HUDEP-2 (cell line): Measurements from ENCODE around the gene AMH.
"Not testable (repeated sequence)": the region's sequence is repeated elsewhere in the genome, so short reads cannot be mapped to it uniquely, and the experiment has no call there.

Experiments used
- DNase-seq, 76 experiments: peaks; one replicate each; lab custom pipeline; 2025; ENCODE audit not compliant: unreplicated experiment in 76 of 76; lab: John Stamatoyannopoulos, UW

AMH gene

GRCh38 chr19:2249010-2249866 lies at the start of gene AMH:
Gene AMH (plus strand): TSS chr19:2249323. CDS start chr19:2249333, 10 bp downstream.
- DNase-seq: no peak

DNA sequence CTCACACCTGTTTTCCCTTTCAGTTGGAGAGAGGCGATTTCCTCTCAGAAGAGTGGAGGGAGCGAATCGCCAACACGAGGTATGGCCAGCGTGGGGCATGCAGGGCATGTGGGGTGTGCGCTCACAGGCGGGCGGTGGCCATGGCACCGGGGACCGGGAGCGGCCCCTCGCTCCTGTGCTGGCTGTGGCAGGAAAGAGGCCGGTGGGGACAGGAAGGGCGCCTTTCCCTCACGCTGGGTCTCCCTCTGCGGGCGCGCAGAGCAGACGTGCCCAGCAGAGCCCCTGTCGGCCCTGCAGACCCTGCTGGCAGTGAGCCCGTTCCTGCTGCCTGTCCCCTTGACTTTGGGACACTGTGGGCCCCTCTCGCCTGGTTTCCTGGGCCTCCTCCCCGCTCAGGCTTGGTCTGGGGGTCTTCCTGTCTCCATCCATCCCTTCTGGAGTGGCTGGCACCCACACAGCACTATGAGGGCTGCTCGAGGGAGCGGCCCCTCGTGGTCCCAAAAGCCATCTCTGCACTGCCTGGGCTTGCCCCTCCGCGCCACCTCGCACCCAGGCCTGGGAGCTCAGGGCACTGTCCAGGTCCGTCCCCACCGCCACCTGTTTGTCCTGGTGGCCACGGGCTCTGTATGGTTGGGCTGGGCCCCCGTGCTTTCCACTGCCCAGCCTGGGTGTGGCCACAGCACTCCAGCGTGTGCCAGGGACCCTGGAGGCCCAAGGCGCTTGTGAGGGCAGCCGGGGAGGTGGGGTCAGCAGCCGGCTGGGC lies 49.1 kb upstream of the AMH start:
- no peak for DNase-seq

DNA sequence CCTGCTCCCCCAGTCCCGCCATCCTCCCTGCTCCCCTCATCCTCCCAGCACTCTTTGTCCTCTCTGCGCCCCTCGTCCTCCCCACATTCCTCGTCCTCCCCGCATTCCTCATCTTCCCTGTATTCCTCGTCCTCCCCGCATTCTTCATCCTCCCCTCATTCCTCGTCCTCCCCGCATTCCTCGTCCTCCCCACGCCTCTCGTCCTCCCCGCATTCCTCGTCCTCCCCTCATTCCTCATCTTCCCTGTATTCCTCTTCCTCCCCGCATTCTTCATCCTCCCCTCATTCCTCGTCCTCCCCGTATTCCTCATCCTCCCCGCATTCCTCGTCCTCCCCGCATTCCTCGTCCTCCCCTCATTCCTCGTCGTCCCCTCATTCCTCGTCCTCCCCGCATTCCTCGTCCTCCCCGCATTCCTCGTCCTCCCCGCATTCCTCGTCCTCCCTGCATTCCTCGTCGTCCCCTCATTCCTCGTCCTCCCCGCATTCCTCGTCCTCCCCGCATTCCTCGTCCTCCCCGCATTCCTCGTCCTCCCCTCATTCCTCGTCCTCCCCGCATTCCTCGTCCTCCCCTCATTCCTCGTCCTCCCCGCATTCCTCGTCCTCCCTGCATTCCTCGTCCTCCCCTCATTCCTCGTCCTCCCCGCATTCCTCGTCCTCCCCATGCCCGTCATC lies 48.4 kb upstream of the AMH start:
- not testable (repeated sequence) for DNase-seq

DNA sequence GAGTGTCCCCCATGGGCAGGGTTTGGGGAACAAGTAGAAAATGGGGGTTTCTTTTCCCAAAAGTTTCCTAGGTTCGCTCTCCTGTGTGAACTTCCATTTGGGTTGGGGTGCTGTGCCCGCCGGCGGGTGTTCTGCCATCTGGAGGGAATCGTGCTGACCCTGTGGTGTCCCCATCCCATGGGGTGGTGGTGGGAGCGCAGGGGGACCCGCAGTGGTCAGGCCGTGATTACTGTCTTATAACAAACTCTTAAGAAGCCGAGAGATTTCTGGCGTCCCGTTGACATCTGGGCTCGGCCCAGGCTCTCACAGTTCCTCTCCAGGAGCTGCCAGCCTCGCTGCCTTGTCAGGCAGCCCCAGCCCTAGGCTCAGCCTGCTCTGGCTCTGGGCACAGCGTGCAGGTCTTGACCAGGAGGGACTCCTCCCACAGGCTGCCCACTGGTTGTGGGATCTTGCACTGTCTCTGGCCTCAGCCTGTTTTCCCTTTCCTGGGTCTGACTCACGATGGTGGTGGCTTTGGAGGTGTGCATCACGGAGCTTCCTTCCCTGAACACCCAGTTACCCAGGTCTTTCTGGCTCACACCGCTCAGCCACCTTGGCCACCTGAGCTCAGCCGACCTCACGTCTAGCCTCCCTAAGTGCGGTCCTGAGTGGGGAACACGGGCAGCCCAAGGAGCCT lies 47.5 kb upstream of the AMH start:
- DNase-seq: no peak

DNA sequence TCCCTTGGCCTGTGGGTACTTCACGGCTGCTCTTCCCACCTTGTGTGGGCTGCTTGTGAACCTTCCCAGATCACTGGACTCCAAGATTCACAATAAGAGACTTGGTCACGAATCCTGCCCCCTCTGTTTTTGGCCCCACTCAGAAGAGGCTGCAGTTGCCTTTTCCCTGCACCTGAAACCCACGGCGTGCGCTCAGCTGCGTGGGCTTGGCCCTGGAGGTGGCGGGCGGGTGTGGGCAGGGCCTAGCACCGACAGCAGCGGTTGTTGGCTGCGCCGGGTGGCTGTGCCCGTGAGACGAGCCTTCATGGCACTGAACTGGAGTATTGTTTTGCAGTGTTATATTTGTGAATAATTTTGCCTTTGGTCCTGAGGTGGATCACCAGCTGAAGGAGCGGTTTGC lies 46.8 kb upstream of the AMH start:
- no peak for DNase-seq

- DNase-seq: no peak
These were observed 42.1 kb upstream of the AMH start for GRCh38 chr19:2207008-2207407.

GRCh38 chr19:2207991-2208860 lies 40.9 kb upstream of the AMH start:
- peak in 72 of 76 experiments; percentile 38 to 97 (median 86) for DNase-seq

DNA sequence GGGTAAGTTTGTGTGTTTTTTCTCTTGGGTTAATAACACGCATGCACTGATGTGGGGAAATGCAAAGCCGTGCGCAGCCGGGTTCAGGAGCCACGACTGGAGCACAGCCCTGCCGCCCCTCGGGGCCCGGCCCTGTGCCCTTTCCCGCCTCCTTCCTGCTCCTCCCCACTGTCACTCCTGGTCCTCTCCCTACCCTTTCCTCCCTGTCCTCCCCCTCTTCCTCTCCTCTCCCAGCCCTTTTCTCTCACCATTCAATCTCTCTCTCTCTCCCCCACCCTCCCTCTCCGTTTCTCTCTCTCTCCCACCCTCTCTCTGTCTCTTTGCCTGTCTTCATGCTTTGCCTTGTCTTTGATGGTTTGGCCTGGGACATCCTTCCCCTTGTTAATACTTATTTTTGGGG lies 40.1 kb upstream of the AMH start:
- DNase-seq: no peak

DNA sequence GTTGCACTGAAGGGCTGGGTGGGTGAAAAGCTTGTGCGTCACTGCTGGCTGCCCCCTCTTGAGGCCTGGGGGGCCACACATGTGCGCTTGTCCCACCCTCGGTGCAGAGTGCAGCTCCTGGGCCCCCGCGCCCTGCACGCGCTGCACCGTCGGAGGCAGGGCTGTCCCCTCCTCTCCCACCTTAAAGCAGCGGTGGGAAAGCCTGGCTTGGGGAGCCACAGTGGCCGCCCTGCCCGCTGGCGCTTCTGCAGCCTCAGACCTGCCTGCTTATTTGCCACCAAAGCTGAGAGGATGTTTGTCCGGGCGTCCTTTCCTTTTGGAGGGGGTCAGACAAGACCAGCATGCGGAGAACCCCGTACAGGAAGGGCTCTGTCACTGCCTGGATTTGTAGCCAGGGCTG lies 39.7 kb upstream of the AMH start:
- DNase-seq: no peak

GRCh38 chr19:2210206-2210605 lies 38.9 kb upstream of the AMH start:
- DNase-seq: no peak

DNA sequence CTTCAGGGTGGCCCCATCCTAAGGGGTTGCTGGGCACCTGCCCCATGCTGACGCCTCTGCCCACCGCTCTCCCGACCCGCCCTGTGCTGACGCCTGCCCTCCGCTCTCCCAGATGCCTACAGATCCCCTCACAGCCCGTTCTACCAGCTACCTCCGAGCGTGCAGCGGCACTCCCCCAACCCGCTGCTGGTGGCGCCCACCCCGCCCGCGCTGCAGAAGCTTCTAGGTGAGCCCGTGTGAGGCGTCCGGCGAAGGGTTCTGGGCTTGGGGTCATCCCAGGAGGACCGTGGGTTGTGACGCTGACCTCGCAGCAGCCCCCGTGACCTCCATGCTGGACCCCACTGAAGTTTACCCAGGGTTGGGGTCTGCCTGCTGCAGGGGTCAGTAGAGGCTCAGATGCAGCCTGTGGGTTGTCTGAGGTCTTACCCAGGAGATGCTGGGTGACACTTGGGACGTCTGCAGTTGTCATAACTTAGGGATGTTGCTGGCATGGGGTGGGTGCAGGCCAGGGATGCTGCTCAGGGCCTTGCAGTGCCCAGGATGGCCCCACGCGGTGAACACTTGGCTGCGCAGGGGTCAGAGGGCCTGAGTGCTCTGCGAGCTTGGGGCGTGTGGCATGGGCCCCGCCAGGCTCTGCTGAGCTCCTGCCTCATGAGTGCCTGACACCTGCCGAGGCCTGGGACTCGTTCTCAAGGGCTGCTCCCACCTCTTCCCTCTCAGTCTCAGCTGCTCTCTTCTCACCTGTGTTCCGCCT lies 38.0 kb upstream of the AMH start:
- no peak for DNase-seq

DNA sequence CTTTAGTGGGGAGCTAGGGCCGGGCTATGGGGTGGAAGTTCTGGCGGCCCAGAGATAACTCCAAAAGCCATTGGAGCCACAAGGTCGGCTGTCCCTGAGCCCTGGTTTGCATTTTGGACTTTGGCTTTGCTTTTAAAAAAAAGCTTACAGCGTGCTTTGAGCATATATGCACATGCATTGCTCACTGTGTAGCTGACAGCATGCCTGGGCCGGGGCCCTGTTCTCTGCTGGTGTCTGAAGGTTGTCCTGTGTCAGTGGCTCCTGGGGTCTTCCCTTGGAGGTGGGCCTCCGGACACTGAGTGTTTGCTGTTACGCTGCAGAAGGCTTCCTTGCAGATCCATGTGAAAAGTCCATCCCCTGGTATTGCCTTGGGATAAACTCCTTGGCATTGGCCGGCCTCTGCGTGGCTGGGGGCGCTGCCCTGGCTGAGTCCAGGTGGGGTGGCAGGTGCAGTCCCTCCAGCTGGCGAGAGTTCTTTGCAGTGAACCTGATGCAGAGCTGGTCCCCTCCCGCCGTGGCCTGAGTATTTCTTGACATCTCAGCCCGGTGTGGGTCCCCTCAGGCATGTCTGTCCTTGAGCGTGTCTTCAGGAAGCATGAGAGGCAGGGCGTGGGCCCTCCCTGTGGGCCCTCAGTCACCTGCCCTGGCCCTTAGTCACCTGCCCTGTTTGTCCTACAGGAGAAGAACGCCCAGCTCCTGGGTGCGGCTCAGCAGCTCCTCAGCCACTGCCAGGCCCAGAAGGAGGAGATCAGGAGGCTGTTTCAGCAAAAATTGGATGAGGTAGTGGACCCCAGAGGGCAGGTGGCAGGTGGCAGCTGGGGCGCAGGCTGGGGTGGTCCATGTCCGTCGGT lies 36.0 kb upstream of the AMH start:
- no peak for DNase-seq

- no peak for DNase-seq
These were observed 35.3 kb upstream of the AMH start for GRCh38 chr19:2213799-2214198.

DNA sequence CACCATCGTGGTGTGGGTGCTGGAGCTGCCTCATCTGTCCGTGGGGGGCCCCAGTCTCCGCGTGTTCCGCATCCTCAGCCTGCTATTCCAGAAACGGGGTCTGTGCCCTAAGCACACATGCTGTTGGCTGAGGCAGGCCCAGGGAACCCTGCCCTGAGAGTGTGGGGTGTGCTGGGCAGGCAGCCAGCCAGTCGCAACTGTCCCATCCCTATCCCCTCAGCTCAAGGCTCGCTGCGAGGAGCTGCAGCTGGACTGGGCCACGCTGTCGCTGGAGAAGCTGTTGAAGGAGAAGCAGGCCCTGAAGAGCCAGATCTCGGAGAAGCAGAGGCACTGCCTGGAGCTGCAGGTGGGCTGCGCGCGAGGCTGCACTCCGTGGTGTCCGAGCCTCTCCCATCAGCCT lies 34.9 kb upstream of the AMH start:
- DNase-seq: no peak

GRCh38 chr19:2215281-2215751 lies 33.8 kb upstream of the AMH start:
- DNase-seq: no peak

GRCh38 chr19:2216361-2217225 lies 32.5 kb upstream of the AMH start:
- no peak for DNase-seq

GRCh38 chr19:2217591-2217990 lies 31.5 kb upstream of the AMH start:
- DNase-seq: no peak
